Sigmoid colon (tissue), 4 donors: ENCODE measurements around the gene BIRC7.

Experiments used
- EP300 ChIP-seq, 4 donors: sonication (generic); formaldehyde crosslinking; IDR thresholded peaks; one replicate each; pipeline ENCODE4 v1.6.1; 2017; ENCODE audit warnings: antibody characterized with exemption in 4 of 4
- POLR2A ChIP-seq, 2 donors: fragments of 450-650 bp; IDR thresholded peaks; one replicate each; pipeline ENCODE4 v1.6.1; 2016; ENCODE audit warnings: antibody characterized with exemption in 2 of 2, mild to moderate bottlenecking in 2 of 2, moderate library complexity in 2 of 2
- POLR2AphosphoS5 ChIP-seq, 4 donors: sonication (generic); formaldehyde crosslinking; IDR thresholded peaks; one replicate each; pipeline ENCODE4 v1.6.1; 2017; ENCODE audit warnings: antibody characterized with exemption in 4 of 4
- TF ChIP-seq, protein P1 (sequence below), 4 experiments: fragments of 450-650 bp in 3 of 4; fragments of 200-600 bp in 1 of 4; IDR thresholded peaks; one replicate each; pipeline ENCODE4 v1.5.1; 2016 to 2019; ENCODE audit warnings: antibody characterized with exemption in 4 of 4, mild to moderate bottlenecking in 3 of 4, moderate library complexity in 2 of 4

DNA sequence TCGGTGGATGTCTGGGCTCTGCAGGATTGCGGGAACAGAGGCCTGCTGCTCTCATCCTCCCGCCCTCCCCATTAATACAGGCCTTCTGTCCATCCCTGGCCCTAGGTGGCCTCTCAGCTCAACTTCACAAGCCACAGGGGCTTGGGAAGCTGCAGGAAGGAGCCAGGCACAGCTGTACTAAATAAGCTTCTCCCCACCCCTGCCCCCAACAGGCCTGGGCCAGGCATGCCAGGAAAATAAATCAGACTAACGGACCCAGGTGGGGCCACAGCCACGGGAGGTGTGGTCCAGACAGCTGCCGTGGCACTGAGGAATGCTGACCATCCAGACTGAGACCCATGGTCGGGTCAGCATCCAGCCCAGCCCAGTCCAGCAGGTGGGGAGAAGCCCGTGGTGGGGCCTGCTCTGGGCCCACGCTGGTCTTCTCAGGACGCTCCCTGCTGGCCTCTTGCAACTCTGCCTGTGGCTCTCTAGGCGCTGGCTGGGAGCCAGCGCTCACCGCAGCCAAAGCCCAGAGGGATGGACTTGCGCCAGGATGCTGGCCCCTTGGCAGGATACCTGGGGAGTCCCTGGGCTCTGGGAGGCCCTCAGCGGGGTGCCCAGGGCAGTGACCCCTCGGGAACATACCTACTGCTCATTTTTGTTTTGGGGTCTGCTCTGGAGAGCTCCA, 11.2 kb upstream of the BIRC7 start:
- TF ChIP-seq POLR2AphosphoS5 (IDR thresholded peaks at IDR 0.05) (no peak), POLR2A (IDR thresholded peaks at IDR 0.05) (no peak), EP300 (IDR thresholded peaks at IDR 0.05) (no peak)
- TF ChIP-seq, protein P1, sequence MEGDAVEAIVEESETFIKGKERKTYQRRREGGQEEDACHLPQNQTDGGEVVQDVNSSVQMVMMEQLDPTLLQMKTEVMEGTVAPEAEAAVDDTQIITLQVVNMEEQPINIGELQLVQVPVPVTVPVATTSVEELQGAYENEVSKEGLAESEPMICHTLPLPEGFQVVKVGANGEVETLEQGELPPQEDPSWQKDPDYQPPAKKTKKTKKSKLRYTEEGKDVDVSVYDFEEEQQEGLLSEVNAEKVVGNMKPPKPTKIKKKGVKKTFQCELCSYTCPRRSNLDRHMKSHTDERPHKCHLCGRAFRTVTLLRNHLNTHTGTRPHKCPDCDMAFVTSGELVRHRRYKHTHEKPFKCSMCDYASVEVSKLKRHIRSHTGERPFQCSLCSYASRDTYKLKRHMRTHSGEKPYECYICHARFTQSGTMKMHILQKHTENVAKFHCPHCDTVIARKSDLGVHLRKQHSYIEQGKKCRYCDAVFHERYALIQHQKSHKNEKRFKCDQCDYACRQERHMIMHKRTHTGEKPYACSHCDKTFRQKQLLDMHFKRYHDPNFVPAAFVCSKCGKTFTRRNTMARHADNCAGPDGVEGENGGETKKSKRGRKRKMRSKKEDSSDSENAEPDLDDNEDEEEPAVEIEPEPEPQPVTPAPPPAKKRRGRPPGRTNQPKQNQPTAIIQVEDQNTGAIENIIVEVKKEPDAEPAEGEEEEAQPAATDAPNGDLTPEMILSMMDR (IDR thresholded peaks at IDR 0.05): peak in 1 of 4 experiments; percentile 22
